ENCODE results near the gene TSKU. TPM values are rescaled to one million over a fixed set of nuclear protein-coding genes. Genes with fewer than 3 reads are reported as not detected.
A peak's percentile ranks its signal among the peaks of the same experiment; 100 is the strongest.

The TSKU gene
- total and polyA plus RNA-seq, 8 donors: 2.7 to 25.2 (median 10.7) TPM

- Histone ChIP-seq H3K4me1 (peaks cover 0 to 7% (median 0%) of the 10 kb centered on the region in 3 donors), H3K36me3 (no peaks in the 10 kb centered on the region), H3K9me3 (no peaks in the 10 kb centered on the region), H3K4me3 (no peak overlapping the region), H3K27ac (no peak overlapping the region), H3K27me3 (no peaks in the 10 kb centered on the region)
- 89 to 94% methylated on average over 5 of the region's 5 CpGs for WGBS, 2 donors
- no peak for FAIRE-seq
- intact Hi-C loops (cut with DNase I): no loop called here
- ATAC-seq: no peak
- TF ChIP-seq CTCF (IDR thresholded peaks at IDR 0.05): no peak
- no peak for DNase-seq
These were observed 20.8 kb upstream of the TSKU start for GRCh38 chr11:76762356-76762752.

DNA sequence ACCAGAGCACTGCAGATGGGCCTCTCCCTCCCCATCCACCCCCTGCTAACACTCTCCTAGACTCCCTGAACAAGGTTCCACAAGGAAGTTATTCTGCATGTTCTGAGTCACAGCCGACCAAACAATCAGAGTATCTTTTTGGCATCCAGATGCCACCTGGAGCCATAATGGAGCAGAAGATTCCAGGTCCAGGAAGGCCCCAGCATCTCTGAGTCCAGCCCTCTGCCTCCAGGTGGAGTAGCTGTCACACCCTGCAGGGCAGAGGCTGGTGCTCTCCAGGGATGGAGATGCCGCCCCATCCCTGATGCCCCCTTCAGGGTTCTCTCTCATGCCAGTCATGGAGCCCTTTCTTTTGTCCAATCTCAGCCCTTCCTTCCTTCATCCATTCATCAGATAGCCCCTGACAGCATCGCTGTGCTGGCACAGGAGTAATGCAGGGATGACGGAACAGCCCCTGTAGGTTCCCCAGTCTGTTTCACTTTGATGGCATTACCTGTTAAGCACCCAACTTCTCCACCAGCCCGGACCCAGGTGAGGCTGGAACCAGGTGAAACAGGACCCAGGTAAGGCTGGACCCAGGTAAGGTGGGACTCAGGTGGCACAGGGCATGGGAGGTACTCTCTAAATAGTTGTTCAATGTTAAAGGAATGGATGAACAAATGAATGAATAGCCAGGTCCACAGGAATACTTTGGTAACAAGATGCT, 20.1 kb upstream of the TSKU start:
- intact Hi-C loops (cut with DNase I): no loop called here
- H3K4me3 ChIP-seq: no peak overlapping the region
- ATAC-seq: no peak

DNA sequence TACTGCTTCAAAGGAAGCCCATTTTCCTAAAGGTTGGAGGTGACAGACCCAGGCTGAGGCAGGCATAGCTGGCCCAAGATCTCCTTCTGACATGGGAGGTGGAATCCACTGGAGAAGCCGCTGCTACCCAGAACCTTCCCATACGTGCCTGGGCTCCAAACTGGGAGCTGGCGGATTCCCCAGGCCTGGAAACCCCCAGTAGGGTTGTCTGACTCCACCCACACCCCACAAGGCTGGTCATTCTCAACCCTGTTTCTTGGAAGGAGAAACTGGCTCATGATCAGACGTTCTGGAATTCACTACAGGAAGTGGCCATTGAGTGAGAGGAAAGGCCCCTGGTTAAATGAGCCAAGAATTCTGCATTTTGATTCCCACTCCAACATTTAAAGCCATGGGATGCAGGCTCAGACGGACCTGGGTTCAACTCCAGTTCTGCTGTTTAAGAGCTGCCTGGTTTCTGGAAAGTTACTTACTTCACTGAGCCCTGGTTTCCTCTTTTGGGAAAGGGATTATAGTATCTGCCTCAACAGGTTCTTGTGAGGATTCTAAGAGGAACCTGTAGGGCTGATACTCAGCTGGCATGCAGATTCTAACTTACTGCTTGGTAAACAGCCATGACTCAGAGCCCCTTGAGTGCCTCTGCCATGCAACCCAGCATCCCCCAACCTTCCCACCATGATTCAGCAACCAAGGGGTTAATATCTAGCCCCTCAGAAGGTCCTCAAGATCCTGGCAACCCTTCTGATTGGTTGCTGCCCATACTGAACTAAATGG, 19.4 kb upstream of the TSKU start:
- Histone ChIP-seq H3K4me1 (peaks cover 0 to 13% (median 0%) of the 10 kb centered on the region in 3 donors), H3K27me3 (no peaks in the 10 kb centered on the region), H3K4me3 (no peak overlapping the region), H3K9me3 (no peaks in the 10 kb centered on the region), H3K27ac (no peak overlapping the region), H3K36me3 (no peaks in the 10 kb centered on the region)
- DNase-seq: peak in 1 of 6 donors; percentile 43
- no peak for FAIRE-seq
- no peak for TF ChIP-seq CTCF (IDR thresholded peaks at IDR 0.05)
- peak in 3 of 4 donors; percentile 21 to 62 (median 61) for ATAC-seq
- intact Hi-C loops (cut with DNase I): no loop called here
- WGBS, 2 donors: 56 to 69% methylated on average over 5 of the region's 5 CpGs

More for the DNA sequence above, 20.1 kb upstream of the TSKU start:
- TF ChIP-seq CTCF (IDR thresholded peaks at IDR 0.05): no peak
- peaks cover 0 to 12% (median 0%) of the 10 kb centered on the region in 3 donors for H3K4me1 ChIP-seq
- DNase-seq: no peak
- H3K9me3 ChIP-seq: no peaks in the 10 kb centered on the region
- WGBS, 2 donors: 81 to 85% methylated on average over 5 of the region's 5 CpGs
- no peaks in the 10 kb centered on the region for H3K27me3 ChIP-seq
- no peak for FAIRE-seq
- no peaks in the 10 kb centered on the region for H3K36me3 ChIP-seq
- no peak overlapping the region for H3K27ac ChIP-seq

DNA sequence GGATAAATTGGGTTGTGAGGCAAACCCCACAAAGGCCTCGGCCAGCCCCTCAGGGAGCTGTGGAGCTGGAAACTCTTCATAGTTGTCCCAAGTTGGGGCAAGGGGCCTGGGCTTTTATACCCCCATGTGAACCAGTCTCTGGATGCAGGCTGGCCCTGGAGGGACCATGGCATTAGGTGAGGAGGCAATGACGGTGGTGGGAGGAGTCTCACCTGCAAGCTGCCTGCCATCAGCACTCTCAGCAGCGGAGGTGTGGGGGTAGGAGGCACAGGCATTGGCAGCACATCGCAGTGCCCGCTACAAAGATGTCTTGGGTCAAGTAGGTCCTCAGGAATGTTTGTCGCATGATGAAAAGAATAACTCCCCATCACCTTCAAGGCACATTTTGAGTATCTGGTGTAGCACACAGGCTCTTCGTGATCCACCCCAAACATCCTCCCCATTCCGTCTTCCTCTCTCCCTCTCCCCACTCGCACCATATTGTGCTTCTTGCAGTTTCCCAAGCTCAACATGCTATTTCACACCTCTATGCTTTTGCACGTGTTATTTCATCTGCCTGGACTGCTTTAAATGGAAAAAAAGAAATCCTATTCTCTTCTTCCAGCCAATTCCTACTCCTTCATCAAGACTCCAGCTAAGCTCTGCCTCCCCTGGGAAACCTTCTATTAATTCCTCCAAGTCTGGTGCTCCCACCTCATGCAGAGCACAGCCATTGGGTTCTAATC, 18.1 kb upstream of the TSKU start:
- intact Hi-C loops (cut with DNase I): no loop called here
- Histone ChIP-seq H3K4me1 (peaks cover 0 to 13% (median 0%) of the 10 kb centered on the region in 3 donors), H3K9me3 (no peaks in the 10 kb centered on the region), H3K4me3 (no peak overlapping the region), H3K36me3 (no peaks in the 10 kb centered on the region), H3K27ac (no peak overlapping the region), H3K27me3 (no peaks in the 10 kb centered on the region)
- no peak for TF ChIP-seq CTCF (IDR thresholded peaks at IDR 0.05)
- DNase-seq: peak in 1 of 6 donors; percentile 14
- 87 to 95% methylated on average over 10 of the region's 10 CpGs for WGBS, 2 donors
- no peak for FAIRE-seq
- no peak for ATAC-seq
